CD1c-positive myeloid dendritic cell (primary cell): ENCODE measurements around the gene CIROP.
A peak's percentile ranks its signal among the peaks of the same experiment; 100 is the strongest.

Experiments
- DNase-seq: peaks from one replicate; pipeline ENCODE4 v3.0.0-alpha.2; 2016; ENCODE audit errors: extremely low spot score

Gene CIROP

GRCh38 chr14:23066855-23067744, 37.7 kb downstream of the CIROP start:
- no peak for DNase-seq

GRCh38 chr14:23066368-23066767, 38.4 kb downstream of the CIROP start:
- DNase-seq = no peak

GRCh38 chr14:23063601-23064000, 41.2 kb downstream of the CIROP start:
- DNase-seq = no peak

DNA sequence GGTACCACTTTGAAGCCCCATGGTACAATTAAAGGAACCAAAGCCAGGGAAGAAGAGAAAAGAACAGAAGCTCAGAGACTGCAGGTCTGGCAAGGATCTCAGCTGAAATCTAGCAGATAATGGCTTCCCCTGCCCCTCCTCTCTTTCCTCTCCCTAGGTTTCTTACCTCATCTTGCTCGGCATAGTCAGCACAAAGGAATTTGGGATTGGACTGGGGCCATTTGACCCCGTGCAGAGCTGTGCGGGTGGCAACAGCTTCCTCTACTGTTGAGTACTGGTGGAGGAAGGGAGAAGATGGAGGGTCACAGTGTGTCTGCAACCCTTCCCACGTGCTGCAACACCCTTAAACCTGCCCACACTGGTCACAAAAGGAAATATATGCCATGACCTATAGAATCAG, 42.8 kb downstream of the CIROP start:
- no peak for DNase-seq

- no peak for DNase-seq
These were observed 44.1 kb downstream of the CIROP start for GRCh38 chr14:23060536-23061260.

DNA sequence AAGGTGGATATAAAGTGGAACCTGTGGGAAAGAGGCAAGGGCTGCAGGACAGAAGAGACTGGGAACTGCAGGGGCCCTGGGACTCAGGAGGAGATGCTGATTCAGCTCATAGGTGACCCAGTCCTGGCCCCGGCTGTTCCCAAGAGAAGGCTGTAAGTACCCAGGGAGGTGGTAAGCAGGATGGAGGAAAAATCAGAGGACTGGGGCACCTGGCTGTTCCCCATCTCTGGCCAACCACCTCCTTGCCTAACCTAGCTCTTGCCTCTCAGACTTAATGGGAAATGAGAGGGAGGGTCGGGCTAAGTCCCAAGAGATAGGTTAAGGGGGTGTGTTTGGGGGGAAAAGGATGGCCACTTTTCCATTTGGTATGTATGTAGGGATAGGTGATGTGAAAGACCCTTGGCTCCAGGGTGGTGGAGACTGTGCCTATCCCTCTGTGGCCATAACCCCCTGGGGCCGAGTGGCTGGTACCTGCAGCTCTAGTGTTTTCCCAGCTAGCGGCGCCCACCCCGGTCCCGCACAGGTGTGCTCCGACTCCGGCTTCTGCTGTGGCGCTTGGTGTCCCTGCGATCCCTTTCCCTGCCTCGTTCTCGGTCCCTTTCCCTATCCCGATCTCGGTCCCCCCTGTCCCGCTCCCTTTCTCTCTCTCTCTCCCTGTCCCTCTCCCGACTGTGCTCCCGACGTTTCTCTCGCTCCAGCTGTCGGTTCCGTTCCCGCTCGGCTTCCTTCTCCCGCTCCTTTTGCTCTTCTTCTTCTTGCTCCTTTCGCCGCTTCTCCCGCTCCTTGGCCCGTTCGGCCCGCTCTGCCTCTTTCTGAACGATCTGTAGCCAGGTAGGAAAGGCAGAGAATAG, 45.9 kb downstream of the CIROP start:
- DNase-seq = no peak

DNA sequence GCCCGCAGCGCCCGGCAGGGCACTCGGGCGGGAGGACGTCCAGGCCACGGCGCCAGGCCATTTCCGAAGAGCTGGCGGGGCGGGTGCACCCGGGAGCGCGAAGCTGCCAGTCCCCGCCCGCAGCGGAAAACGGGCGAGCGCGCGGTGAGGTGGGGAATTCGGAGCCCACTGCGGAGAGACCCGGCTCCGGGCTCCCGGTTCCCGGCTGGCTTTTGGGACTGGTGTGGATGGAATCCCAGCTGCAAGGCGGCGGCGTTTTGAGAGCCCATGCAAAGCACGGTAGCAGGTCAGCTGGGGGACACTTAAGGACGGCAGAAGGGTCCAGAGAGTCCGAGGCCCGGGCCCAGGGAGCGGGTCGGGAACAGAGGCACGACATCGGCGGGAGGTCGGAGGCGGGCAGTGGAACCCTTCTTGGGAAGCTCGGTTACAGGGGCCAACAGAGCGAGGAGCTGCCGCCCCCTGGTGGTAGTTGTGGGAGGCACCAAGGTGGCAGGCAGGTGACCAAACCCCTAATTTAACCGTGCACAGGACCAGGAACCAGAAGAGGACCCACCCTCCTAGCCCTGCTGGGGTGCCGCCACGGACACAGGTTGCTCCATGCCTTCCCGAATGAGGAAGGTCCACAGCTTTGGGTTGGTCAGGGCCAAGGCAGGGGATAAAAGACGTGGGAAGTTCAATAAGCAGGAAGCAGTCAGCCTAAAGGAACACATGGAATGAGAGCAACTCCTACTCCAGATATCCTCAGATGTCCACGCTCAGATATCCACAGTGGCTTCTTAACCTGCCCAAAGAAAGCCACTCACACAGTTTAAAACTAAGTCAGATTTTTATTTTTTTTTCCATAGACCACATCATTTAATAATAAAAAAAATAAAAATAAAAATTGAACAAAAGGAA, 46.8 kb downstream of the CIROP start:
- peak; percentile 86 for DNase-seq

GRCh38 chr14:23056956-23057756, 47.6 kb downstream of the CIROP start, which contains the start of gene CDH24:
TSS of gene CDH24 (minus strand) at chr14:23057520. CDS start at chr14:23055733, 1,787 bp downstream.
- peak; percentile 51 for DNase-seq

GRCh38 chr14:23056145-23056955, 48.4 kb downstream of the CIROP start:
- peak; percentile 77 for DNase-seq

- DNase-seq = no peak
These were observed 49.1 kb downstream of the CIROP start for GRCh38 chr14:23055621-23056144.

GRCh38 chr14:23055147-23055550, 49.6 kb downstream of the CIROP start:
- no peak for DNase-seq

- DNase-seq = no peak
These were observed 50.6 kb downstream of the CIROP start for GRCh38 chr14:23054000-23054811.

GRCh38 chr14:23053426-23053825, 51.4 kb downstream of the CIROP start:
- no peak for DNase-seq

DNA sequence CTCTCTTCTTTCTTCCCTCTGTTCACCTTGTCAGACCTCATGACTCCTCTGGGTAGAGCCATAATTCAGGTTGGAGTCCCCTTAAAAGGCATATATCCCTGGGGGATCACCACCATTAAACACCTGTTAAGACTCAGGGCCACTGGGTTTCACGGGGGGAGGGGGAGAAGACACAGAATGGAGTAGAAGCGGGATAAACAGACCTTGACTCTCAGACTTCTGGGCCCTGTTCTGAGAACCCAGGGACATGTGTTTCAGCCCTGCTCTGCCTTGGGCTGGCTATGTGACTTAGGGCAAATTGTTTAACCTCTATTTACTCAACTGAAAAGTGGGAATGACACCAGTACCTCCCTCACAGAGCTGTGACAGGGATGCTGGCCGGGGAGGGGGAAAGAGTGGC, 52.1 kb downstream of the CIROP start:
- no peak for DNase-seq

- no peak for DNase-seq
These were observed 52.6 kb downstream of the CIROP start for GRCh38 chr14:23052182-23052623.

- peak; percentile 22 for DNase-seq
These were observed 53.4 kb downstream of the CIROP start for GRCh38 chr14:23051141-23052057.
